Small intestine (tissue), 7 donors: Measurements from ENCODE around the gene MOGAT3. TPM values are rescaled to one million over a fixed set of nuclear protein-coding genes. Genes with fewer than 3 reads are reported as not detected.
A peak's percentile ranks its signal among the peaks of the same experiment; 100 is the strongest.

Source experiments
- DNase-seq, 2 donors: peaks; one replicate each; pipeline versions ENCODE4 v3.0.0 to v3.0.0-alpha.2; 2013
- FAIRE-seq: peaks from 2 replicates; lab custom pipeline; 2012; peaks lifted over from hg19 to GRCh38; lab: Jason Lieb, UNC
- H3K27ac ChIP-seq, 3 donors: one replicate each; pipeline ENCODE4 v1.5.1; 2013; ENCODE audit warnings: low read length in 2 of 3, mild to moderate bottlenecking in 2 of 3, control low read depth in 1 of 3, inconsistent platforms in 1 of 3, low read depth in 1 of 3, moderate library complexity in 1 of 3
- H3K27me3 ChIP-seq, 3 donors: one replicate each; pipeline ENCODE4 v1.6.1; 2013; ENCODE audit warnings: low read length in 3 of 3, inconsistent platforms in 1 of 3; ENCODE audit not compliant: control insufficient read depth in 3 of 3, insufficient read depth in 3 of 3
- H3K36me3 ChIP-seq, 3 donors: one replicate each; pipeline ENCODE4 v1.6.1; 2013; ENCODE audit warnings: low read length in 3 of 3, inconsistent platforms in 1 of 3, low read depth in 1 of 3, mild to moderate bottlenecking in 1 of 3, moderate library complexity in 1 of 3; ENCODE audit not compliant: control insufficient read depth in 3 of 3, insufficient read depth in 2 of 3
- H3K4me1 ChIP-seq, 3 donors: one replicate each; pipeline ENCODE4 v1.6.1; 2013; ENCODE audit warnings: low read length in 2 of 3, inconsistent platforms in 1 of 3, low read depth in 1 of 3, mild to moderate bottlenecking in 1 of 3, moderate library complexity in 1 of 3; ENCODE audit not compliant: control insufficient read depth in 3 of 3, insufficient read depth in 2 of 3
- H3K4me3 ChIP-seq, 3 donors: one replicate each; pipeline ENCODE4 v1.5.1; 2013; ENCODE audit warnings: low read length in 3 of 3, control low read depth in 1 of 3, inconsistent platforms in 1 of 3, low read depth in 1 of 3, mild to moderate bottlenecking in 1 of 3, moderate library complexity in 1 of 3
- H3K9me3 ChIP-seq, 2 donors: one replicate each; pipeline ENCODE4 v1.6.1; 2013; ENCODE audit warnings: low read depth in 1 of 2, low read length in 1 of 2; ENCODE audit not compliant: control insufficient read depth in 2 of 2, insufficient read depth in 1 of 2
- WGBS, 3 donors: extraction: QIAGEN DNeasy Blood & Tissue Kit; methylation state at CpG; one replicate each; pipeline ENCODE4 v1.1.7; 2013; 5-methylcytosine and 5-hydroxymethylcytosine counted together
- polyA plus RNA-seq, 4 donors: library from polyadenylated mRNA; stranded (reverse) in 3 of 4; unstranded in 1 of 4; fragments of 200-250 nt in 3 of 4; fragments of 120-200 nt in 1 of 4; gene quantifications; one replicate each; pipeline versions ENCODE4 v1.2.1 to v1.2.3, GENCODE V29; 2013
- donor health status: healthy with polysubstance abuse.
- donor health status: control.
- donor health status: control.
- donor health status: Bipolar disorder and iron deficiency.
- donor health status: healthy.

The MOGAT3 gene
- polyA plus RNA-seq, 4 donors: 15.4 to 69.3 (median 61.1) TPM

DNA sequence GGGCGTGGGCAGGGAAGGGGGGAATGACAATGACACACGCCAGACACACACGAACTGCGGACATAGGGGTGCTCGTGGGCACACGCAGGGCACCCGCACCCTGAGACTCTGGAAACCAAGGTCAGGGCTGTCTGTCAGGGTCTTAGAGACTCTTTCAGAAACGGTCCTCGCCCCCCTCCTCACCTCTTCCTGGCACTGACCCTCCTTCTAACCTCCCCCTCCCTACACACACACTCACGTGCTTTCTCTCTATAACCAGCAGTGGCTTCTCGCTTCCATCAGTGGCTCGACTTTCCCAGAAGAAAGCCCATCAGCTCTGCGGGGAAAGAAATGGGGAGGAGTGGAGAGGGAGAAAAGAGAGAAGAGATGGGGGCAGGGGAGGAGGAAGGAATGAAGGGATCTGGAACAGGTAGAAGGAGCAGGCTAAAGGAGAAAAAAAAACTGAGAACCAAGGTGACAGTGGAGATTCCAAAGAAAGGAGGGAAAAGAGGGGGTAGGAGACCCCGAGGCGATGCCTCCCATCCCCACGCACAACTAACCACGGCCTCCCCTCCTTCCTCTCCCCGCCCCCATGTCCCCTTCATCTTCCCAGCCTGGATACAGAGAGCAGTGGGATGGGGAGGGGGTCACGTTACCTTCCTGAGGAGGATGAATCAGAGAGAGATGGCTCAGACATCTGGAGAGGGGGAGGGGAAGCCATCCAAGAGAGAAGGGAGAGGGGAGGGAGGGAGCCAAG, 33.8 kb downstream of the MOGAT3 start:
- 0 to 2% (median 1%) methylated on average over 18 to 19 of the region's 19 CpGs for WGBS, 3 donors
- DNase-seq (no peak), FAIRE-seq (no peak)
- peaks cover 8 to 94% (median 57%) of the 10 kb centered on the region in 3 donors for H3K27me3 ChIP-seq
- no peak overlapping the region for H3K4me3 ChIP-seq
- no peaks in the 10 kb centered on the region for H3K9me3 ChIP-seq
- H3K36me3 ChIP-seq: peaks cover 0 to 3% (median 0%) of the 10 kb centered on the region in 3 donors
- peaks cover 8 to 44% (median 18%) of the 10 kb centered on the region in 3 donors for H3K4me1 ChIP-seq
- H3K27ac ChIP-seq: no peak overlapping the region

DNA sequence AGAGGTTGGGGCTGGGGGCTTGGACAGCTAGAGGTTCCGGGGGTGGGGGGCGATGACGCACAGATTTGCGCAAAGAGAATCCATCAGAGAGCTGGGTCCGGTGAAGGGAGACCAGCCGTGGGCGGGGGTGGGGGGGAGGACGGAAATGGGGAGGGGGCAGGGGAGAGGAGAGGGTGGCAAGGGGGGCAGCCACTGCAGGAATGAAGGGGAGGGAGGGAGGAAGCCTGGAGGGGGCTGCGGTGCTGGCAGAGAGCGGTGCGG, 34.3 kb downstream of the MOGAT3 start:
- no peak for DNase-seq
- H3K4me1 ChIP-seq: peaks cover 8 to 39% (median 18%) of the 10 kb centered on the region in 3 donors
- no peak for FAIRE-seq
- H3K36me3 ChIP-seq: peaks cover 0 to 7% (median 0%) of the 10 kb centered on the region in 3 donors
- 0 to 2% (median 0%) methylated on average over 3 to 11 of the region's 11 CpGs for WGBS, 3 donors
- no peak overlapping the region for H3K4me3 ChIP-seq
- no peak overlapping the region for H3K27ac ChIP-seq
- no peaks in the 10 kb centered on the region for H3K9me3 ChIP-seq
- H3K27me3 ChIP-seq: peaks cover 3 to 89% (median 52%) of the 10 kb centered on the region in 3 donors

DNA sequence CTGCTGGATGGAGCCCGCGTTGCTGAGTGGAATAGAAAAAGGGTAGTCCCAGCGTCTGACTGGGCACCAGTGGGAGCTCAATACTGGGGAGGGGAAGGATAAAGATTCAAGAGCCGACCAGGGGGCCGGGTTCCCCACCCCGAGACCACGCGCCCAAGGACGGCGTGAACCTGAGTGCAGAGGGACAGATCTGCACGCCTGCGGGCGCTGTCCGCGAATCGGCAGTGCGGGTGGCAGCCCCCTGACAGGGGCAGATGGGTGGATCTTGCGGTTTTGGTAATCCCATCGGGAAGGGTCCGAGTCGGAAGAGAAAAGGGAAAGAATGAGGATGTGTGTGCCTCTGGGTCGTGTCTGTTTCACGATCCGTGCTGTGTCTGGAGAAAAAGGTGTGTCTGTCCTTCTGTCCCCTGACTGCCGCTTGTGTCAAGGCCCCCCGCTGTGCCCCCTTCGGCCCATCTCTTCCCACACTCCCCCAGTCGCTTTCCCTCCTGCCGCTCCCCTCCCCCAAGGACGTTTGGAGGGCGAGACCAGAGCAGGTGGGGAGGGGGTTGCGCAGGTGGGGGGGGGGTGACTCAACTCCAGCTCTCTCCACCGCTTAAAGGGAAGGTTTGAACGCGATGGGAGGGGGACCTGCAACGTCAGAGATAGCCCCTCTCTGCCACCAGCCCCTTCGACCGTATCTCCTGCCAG, 34.7 kb downstream of the MOGAT3 start:
- WGBS, 3 donors: 1 to 5% (median 2%) methylated on average over 26 to 38 of the region's 38 CpGs
- no peak for FAIRE-seq
- H3K27me3 ChIP-seq: peaks cover 2 to 84% (median 48%) of the 10 kb centered on the region in 3 donors

DNA sequence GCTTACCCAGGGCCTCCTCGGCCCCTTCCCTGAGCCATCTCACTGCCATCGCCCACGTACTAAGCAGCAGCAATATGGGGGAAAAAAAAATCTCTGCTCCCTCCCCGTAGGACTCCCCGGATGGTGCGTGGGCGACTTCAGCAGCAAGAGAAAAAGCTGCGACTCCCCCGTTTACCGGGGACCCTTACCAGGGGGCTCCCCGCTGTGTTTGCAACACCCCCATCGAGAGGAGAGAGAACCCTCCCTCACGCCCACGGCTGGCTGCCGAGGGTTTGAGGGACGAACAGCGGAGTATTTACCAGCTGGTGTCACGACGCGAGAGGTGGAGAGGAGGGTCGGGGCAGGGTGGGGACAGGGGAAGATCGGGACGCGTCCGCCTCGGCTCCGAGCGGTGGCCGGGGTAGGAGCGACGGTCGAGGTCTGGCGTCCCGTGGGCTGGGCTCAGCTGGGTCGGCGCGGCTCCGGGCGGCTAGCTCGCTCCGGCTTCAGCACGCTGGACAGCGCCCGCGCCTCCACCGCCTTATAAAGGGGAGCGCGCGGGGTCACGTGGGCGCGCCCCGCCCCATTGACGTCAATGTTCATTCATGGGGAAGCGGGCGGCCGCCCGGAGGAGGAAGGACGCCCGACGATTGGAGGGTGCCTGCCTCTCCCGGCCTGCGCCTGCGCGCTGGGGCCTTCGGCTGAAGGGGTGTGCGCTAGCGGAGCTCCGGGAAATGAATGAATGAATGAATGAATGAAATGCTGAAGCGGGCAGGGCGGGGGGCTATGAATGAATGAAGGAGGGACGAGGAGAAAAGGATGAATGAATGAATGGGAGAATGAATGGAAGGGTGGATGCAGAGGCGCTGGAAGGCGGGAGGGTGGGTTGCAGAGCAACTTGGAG, 35.5 kb downstream of the MOGAT3 start, which contains the start of gene VGF:
Gene VGF, minus strand, starts transcription at position 495 of the 883 bp plus-strand sequence. CDS start 726 bp downstream, outside the sequence.
- DNase-seq (peak; percentile 91 to 97), FAIRE-seq (no peak)
- Histone ChIP-seq H3K27me3 (peaks cover 2 to 76% (median 40%) of the 10 kb centered on the region in 3 donors), H3K9me3 (no peaks in the 10 kb centered on the region), H3K36me3 (peaks cover 0 to 18% (median 2%) of the 10 kb centered on the region in 3 donors), H3K4me1 (peaks cover 8 to 36% (median 18%) of the 10 kb centered on the region in 3 donors), H3K4me3 (peak within 1 kb of the TSS in 1 of 3 donors; percentile 22), H3K27ac (no peak within 1 kb of the TSS)
- 2 to 4% (median 3%) methylated on average over 69 to 74 of the region's 74 CpGs for WGBS, 3 donors

More for the DNA sequence above, 34.7 kb downstream of the MOGAT3 start:
- H3K9me3 ChIP-seq: no peaks in the 10 kb centered on the region
- H3K4me1 ChIP-seq: peaks cover 8 to 36% (median 18%) of the 10 kb centered on the region in 3 donors
- H3K36me3 ChIP-seq: peaks cover 0 to 12% (median 0%) of the 10 kb centered on the region in 3 donors
- H3K27ac ChIP-seq: no peak overlapping the region
- no peak overlapping the region for H3K4me3 ChIP-seq
- DNase-seq: no peak

DNA sequence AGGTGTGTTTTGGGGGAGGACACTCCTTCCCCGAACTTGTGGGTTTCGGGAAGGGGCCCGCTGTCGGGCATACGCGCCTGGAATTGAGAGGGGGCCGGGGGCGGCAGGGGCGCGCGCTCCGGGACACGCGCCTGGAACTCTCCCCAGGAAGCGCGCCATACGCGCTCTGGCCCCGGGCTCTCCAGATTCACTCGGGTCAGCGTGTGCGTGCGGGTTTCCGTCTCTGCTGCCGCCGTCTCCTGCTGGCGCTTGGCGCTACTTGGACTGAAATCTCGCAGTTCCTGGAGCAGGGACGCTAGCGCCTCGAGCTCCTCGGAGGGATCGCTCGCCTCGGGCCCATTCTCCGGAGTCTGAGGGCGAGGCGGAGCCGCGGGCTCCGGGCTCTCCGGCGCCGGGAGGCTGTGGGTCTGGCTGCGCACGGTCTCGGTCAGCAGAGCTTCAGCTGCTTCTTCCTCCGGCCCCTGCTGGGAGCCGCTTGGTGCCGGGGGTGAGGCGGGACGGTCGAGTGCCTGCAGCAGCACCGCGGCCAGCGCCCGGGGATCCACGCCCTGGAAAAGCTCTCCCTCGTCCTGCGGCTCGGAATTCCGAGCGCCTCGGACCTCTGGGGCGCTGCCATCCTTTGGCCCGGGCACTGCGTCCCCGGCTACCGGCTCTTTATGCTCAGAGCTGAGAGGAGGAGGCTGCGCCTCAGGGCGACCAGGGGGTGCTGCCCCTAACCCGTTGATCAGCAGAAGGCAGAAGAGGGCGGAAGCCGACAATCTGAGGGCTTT, 36.6 kb downstream of the MOGAT3 start:
- Histone ChIP-seq H3K4me1 (peaks cover 8 to 32% (median 18%) of the 10 kb centered on the region in 3 donors), H3K4me3 (peak overlapping the region in 1 of 3 donors; percentile 22), H3K27ac (no peak overlapping the region), H3K36me3 (peaks cover 2 to 28% (median 8%) of the 10 kb centered on the region in 3 donors), H3K9me3 (no peaks in the 10 kb centered on the region), H3K27me3 (peaks cover 0 to 66% (median 35%) of the 10 kb centered on the region in 3 donors)
- 2 to 4% (median 3%) methylated on average over 47 to 75 of the region's 75 CpGs for WGBS, 3 donors
- DNase-seq (peak in 1 of 2 donors; percentile 56), FAIRE-seq (no peak)

DNA sequence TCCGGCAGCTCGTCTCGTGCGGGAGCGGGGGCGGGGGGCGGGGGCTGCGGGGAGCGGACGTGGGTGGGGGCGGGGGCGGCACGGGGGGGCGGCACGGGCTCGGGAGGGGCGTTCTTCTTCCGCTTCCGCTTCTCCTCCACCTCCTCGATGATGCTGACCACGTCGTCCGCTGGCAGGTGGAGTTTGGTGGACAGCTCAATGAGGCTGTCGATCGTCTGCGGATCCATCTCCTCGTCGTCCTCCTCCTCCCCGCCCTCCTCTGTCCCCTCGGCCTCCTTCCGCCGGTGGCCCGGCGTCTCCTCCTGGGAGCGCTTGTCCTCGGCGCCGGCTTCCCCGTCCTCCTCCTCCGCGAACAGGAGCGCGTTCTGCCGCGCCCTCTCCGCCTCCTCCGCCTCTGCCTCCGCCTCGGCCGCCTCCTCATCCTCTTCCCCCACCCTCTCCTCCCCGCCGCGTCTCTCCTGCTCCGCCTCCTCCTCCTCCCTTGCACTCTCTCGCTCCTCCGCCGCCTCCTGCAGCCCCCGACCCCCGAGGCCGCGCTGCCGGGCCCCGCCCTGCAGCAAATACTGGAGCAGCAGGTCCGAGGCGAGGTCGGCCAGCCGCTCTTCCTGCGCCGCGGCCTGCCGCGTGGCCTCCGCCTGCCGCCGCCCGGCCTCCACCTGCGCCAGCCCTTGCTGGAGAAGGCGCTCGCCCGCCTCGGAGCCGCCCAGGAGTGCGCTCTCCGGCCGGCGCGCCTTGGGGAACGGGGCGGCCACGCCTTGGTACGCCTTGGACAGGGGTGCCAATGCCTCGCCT, 37.4 kb downstream of the MOGAT3 start:
- Histone ChIP-seq H3K36me3 (peaks cover 4 to 36% (median 12%) of the 10 kb centered on the region in 3 donors), H3K27ac (no peak overlapping the region), H3K4me3 (peak overlapping the region in 2 of 3 donors; percentile 3 to 36), H3K4me1 (peaks cover 8 to 32% (median 18%) of the 10 kb centered on the region in 3 donors), H3K9me3 (no peaks in the 10 kb centered on the region), H3K27me3 (peaks cover 0 to 58% (median 35%) of the 10 kb centered on the region in 3 donors)
- no peak for DNase-seq
- WGBS, 3 donors: 0 to 2% (median 1%) methylated on average over 59 to 91 of the region's 92 CpGs
- no peak for FAIRE-seq
